CD4-positive, alpha-beta T cell treated with Interleukin-21 for 1 hour (primary cell): ENCODE measurements around the gene HCRTR2.
"Not testable (repeated sequence)": the region's sequence is repeated elsewhere in the genome, so short reads cannot be mapped to it uniquely, and the experiment has no call there.

Experiments used
- DNase-seq: peaks from one replicate; pipeline ENCODE4 v3.0.0-alpha.2; 2020

HCRTR2 gene

DNA sequence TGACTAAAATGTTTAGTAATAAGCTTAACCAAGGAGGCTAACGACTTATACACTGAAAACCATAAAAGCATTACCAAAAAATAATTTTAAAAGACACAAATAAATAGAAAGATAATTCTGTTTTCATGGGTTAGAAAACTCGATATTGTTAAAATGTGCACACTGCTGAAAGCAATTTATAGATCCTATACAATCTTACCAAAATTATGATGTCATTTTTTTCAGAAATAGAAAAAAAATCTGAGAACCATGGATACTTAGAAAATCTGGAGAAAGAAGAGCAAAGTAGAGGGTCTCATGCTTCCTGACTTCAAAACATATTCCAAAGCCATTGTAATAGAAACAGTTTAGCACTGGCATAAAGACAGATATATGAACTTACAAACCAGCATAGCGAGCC is 46.6 kb downstream of the HCRTR2 start:
- DNase-seq = no peak

DNA sequence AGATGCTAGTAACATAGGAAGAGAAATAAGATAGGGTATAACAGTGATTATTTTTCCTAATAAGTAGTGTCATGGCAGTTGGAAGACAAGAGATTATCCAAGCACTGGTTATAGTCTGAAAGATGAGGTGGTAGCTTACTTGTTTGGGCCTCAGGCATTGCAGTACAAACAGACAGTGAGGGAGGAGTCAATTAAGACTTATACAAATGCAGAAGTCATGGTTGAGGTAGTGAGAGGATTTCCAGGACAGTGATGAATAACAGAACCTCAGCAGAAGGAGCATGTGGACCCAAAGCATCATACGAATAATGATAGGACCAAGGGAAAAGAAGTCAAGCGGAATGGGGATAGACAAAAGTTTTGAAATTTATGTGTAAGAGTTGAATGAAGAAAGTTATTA is 53.5 kb downstream of the HCRTR2 start:
- DNase-seq = no peak

DNA sequence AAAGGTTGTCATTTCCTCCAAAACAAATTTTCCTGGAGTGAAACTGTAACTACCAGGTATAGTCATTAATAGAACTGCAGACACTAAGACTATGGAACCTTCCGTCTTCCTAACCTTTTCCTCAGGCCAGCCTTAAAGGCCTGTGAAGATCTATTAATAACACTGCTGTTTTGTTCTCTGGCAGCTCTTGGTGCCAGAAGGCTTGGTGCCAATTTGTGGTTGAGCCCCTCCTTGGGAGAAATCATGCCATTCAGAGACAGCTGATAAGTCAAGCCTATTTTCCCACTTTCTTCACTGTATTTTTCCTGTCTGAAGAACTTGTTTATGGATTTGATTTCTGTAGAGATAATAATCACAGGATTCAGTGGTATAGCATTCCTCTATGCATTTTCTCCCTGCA is 64.8 kb downstream of the HCRTR2 start:
- no peak for DNase-seq

DNA sequence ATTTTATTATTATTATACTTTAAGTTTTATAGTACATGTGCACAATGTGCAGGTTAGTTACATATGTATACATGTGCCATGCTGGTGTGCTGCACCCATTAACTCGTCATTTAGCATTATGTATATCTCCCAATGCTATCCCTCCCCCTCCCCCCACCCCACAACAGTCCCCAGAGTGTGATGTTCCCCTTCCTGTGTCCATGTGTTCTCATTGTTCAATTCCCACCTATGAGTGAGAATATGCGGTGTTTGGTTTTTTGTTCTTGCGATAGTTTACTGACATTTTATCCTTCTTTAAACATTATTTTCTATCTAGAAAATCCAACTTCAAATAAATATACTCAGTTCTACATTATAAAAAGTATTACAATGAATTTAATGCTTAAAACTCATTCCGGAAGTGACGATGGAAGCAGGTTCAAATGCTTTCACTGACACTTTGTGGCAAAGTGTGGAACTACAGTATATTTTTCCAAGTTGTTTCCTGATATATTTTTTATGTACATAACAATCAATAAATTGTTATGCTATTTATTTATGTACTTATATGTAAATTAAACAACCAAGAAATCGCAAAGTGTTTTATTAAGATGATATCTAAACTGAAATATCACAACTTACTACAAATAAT is 66.8 kb downstream of the HCRTR2 start:
- not testable (repeated sequence) for DNase-seq

DNA sequence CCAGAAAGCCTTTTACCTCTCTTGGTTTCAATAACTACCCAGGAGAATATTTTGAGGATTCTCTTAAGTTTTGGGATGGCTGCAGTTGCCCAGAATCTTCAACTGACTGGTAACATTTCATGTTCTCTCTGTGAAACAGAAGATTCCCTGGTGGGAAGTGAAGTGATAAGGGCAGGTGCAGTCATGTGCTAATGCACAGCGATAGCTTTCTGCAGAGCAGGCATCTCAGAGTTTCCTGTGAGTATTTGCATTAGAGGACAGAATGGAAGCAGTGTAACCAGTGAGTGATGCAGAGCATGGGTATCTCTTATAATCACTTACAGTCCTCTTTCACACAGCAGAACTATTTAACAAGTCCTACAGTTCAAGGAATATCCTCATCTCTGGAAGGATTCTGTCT is 76.1 kb downstream of the HCRTR2 start:
- no peak for DNase-seq

DNA sequence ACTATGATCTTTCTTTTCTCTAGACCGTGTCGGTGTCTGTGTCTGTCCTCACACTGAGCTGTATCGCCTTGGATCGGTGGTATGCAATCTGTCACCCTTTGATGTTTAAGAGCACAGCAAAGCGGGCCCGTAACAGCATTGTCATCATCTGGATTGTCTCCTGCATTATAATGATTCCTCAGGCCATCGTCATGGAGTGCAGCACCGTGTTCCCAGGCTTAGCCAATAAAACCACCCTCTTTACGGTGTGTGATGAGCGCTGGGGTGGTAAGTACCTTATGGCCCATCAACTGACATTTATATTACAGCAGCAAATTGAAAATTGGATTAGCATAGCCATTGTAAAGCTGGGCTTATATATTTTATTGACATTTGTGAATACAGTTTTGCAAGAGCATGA is 80.8 kb downstream of the HCRTR2 start:
- no peak for DNase-seq

DNA sequence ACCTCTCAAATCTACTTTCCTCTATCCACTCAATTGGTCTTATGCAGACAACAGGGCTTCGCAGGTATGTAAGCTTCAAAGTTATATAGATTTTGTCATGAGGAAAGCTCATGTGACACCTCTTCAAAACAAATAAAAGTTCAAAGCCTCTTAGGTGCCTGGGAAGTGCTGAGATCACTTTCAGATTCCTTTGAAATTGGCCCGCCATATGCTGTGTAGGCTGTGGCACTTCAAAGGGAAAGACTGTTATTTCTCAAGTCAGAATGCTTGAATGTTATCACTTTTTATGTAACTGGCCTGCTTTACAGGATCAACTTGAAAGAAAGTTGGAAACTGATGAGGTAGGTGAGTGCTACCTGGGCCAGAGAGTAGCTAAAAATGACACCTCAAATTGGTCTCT is 85.9 kb downstream of the HCRTR2 start:
- DNase-seq = no peak

DNA sequence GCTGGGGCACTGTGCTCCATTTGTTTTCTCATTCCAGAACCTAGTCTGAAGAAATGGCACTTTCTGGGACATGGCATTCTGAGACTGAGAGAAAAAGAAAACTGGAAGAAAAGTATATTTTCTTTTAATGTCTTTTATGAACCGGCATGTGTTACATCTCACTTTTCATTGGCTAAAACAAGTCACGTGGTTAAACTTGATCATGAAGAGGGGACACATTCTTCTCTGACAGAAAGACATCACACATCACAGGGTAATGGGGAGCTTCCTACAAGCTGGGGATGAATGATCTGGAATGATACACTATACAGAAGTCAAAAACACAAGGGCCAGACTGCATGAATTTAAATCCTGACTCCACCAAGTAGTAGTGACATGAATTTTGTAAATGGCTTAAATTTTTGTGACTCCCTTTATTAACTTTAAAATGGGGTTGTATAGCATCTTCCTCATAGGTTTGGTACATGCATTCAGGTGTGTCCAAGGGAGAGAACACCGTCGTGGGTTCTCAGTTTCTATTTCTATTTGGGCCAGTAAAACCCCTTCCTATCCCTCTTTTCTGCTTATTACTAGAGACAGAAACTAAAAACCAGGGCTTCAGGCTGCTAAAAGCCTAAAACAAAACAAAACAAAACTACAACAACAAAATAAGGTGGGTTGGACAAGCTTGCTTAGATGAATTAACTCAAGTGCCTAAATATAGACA is 91.2 kb downstream of the HCRTR2 start:
- DNase-seq = no peak

DNA sequence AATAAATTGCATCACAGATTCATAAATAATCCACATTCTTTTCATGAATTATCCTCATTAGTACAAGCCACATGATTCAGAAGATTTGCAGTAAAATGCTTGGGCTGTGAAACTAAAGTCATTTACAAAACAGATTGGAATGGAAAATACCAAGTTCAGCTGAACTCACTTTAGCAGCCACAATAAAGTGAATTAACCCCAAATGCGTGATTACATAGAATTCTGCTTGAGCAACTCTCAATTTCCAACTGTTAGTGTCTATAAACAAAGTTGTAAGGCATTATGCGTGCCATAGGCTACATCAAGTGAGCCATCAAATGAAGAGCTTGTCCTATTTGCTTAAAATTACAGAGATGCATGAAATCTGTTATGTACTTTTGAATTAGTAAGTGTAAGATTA is 92.6 kb downstream of the HCRTR2 start:
- no peak for DNase-seq

DNA sequence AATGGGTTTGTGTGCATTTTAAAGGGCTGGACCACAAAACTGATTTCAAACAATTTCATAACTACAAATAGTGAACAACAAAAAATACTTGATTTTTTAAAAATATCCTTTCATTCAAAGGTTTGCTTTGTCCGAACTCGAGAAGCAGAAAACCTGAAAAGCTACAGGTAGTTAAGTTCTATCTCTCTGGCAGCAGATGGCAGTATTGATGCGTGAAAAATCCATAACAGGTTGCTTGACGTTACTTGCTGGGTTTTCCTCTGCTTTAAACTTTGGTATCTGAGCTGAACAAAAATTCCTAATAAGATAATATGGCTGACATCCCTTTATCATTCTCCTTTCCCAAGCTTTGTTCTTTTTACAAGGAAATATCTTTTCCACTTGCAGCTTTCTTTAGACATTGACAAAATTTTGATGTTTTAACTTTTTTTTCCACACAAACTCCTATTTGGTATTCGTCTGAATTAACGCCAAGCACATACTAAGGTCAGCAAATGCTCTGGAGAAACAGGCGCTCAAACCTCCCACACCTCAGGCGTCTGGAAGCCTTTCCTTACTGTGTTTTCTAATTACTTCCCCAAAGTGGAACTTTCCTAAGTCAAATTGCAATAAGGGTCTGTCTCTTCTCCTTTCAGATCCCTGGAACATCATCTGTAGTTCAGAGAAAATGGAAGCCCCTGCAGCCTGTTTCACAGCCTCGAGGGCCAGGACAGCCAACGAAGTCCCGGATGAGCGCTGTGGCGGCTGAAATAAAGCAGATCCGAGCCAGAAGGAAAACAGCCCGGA is 102.6 kb downstream of the HCRTR2 start:
- DNase-seq = no peak

DNA sequence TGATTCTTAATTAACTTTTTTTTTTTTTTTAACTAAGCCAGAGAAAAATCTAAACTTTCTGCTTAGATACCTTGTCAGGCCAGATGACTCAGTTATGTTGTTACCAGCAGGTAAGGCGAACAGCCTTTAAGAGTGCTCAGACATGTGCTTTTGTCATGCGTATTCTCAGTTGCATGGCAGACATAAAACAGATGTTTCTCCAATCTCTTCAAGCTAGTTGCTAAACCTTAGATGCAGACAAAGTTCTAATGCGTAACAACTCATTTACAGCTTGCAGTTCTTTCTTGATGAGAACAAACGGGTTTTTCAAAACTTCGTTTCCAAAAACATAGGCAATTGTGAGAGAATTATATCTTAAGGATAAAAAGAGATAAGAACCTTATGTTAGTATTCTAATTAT is 103.3 kb downstream of the HCRTR2 start:
- no peak for DNase-seq

DNA sequence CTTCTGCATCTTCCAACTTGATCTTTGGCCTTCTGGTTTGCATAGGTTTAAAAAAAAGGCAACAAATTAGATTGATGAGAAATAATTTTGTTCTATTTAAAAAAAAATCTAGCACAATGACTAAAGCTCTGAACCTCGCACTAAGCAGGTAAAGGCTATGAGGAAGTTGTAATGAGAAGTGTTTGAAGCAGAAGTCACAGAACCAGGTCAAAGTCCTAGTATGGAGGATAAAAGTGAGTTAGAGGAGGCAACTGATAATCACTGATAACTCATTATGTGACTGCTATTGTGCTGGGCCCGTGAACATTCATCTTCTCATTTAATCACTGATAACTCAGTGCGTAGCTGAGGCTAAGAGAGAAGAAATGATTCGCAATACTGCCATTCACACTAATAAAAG is 106.9 kb downstream of the HCRTR2 start:
- DNase-seq = no peak

DNA sequence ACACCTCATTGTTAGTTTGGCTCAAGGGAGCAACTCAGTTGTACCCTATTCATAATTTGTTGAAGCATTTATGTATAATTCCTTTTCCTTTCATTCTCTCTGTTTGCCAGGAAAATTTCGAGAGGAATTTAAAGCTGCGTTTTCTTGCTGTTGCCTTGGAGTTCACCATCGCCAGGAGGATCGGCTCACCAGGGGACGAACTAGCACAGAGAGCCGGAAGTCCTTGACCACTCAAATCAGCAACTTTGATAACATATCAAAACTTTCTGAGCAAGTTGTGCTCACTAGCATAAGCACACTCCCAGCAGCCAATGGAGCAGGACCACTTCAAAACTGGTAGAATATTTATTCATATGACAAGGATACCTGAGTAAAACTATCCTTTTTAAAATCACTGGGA is 107.8 kb downstream of the HCRTR2 start:
- DNase-seq = no peak

DNA sequence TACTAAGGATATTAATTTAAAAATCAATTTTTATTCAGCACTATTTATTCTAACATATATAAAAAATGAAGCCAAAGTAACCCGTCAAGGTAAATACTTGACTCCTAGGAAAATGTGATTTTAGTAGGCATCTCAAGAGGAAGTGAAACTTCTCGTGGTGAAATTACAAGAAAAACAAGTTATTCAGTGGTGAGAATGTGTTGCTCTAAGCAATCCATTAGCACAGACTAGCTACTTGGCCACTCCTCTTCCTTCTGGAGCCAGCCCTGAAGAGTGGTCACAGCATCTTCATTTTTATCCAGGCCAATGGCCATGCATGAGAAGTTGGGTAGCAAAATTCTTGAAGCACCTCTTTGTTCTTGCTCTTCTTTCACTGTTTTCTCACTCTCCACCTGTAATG is 112.5 kb downstream of the HCRTR2 start:
- no peak for DNase-seq

DNA sequence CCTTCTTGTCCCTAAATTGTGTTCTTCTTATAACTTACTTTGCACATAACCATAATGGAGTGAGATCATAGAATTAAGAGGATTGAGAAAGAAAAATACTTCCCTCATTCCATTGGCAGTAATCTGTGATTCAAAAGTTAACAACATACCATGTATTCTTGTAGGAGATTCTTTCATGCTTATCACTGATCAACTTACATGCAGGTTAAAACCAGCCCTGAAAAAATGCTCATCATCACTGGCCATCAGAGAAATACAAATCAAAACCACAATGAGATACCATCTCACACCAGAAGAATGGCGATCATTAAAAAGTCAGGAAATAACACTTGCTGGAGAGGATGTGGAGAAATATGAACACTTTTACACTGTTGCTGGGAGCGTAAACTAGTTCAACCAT is 116.4 kb downstream of the HCRTR2 start:
- no peak for DNase-seq

DNA sequence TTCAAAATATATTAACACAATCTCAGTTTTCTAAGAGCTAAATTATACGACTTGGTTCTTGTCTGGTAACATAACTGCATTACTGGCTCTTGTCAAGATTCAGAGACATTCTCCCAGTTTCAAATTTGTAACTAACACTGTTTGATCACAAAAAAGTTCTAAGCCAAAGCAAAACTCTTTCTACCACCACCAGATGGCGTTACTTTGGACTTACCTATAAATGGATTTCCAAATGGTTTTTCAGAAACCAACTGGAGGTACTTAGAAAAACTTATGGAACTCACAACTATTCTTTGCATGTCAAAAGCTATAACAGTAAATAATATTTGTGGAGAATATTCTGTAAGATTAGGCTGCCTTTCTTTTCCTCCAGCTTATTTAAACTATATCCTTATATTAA is 118.8 kb downstream of the HCRTR2 start:
- DNase-seq = no peak

DNA sequence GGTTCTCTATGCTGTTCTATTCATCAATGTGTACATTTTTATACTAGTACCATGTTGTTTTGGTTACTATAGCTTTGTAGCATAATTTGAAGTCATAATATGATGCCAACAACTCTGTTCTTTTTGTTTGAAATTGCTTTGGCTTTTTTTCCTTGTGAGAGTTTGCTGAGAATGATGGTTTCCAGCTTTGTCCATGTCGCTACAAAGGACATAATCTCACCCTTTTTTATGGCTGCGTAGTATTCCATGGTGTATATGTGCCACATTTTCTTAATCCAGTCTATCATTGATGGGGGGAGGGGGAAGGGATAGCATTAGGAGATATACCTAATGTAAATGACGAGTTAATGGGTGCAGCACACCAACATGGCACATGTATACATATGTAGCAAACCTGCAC is 122.9 kb downstream of the HCRTR2 start:
- not testable (repeated sequence) for DNase-seq

DNA sequence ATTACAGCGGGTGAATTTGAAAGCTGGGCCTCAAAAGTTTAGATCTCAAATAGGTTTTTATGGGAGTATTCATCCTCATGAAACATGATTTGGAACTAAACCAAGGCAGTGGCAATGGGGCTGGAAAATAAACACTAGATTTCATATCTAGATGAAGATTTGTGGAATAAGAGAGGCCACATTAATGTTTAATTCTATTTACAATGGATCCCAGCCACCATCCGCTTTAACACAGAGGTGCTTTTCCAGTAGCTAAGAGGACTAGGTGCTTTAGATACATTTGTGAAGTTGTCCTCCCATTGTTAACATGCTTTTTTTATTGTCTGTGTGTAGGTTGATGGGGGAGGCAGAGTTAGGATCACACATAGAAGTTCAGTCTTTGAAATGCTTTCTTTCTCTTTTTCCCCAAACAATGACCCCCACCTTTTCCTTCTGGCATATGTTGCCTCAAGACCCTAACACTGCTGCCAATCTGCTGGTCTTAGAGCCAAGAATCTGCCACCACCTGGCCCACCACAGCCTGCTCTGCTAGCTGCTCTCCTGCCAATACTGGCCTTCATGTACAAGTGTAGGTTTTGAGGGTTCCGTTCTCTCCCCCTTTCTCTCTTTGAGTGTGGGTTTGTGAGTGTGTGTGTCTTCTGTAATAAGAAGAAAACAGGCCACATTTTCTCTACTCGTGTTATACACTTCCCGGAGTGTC is 125.1 kb downstream of the HCRTR2 start:
- no peak for DNase-seq

DNA sequence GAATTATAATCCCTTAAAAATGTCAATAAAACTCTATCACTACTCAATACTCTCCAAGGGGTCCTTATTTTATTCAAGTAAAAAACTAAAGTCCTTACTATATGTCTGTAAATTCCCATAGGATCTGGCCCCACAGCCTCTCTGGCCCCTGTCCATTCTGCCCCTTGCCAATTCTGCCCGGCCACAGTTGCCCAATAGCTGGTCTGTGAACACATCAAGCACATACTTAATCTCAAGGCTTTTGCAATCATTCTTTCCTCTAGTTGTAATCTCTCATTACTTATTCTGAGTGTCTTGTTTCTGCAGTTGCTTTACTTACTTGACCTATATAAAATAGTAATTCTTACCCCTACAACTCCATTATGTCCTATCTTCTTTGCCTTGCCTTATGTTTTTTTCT is 130.4 kb downstream of the HCRTR2 start:
- no peak for DNase-seq

DNA sequence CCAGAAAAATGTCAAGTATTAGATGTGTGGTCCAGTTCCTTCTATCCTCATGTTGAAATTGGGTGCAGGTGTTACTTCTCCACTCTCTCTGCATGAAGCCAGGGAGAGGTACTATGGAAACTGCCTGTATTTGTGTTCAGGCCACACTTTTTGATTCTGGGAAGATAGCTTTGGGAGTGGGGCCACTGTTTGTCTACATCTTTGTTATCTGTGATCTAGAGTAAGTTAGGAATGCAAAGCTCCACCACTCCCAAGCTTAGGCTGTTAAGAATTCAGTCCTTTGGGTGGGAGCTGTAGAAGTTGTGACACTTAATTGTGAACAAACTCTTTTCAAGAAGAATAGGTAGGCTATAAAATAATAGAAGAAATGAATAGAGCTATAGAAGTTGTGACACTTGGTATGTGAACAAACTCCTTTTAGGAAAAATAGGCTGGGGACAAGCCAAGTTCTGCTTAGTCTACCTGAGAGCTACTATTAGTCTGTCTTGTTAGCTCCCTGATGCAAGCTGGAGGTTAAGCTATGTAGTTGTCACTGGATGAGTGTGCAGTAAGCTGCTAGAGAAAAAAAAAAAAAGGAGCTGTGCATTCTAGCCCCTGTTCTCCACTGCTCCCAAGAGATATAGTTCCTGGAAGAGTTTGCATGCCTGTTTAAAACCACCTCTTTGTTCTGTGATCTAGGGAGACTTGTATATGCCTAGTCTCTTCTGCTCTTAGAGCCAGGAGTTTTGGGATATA is 145.8 kb downstream of the HCRTR2 start:
- DNase-seq = no peak

DNA sequence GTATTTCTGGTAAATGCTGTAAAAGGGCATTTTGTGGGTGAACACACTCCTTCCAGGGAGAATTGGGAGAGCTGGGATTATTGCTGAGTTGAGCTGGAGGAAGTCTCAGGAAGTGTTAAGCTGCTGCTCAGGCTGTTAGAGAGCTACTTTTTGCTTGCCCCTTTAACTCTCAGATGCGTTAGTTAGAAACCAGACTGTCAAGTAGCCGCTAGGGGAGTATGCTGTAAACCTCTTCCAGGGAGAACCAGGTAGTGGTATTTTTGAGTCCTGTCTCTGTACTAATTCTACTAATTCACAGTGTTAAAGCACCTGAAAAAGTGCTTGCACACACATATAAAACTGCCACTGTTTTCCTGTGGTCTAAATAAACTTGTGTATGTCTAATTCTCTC is 146.4 kb downstream of the HCRTR2 start:
- DNase-seq = no peak

DNA sequence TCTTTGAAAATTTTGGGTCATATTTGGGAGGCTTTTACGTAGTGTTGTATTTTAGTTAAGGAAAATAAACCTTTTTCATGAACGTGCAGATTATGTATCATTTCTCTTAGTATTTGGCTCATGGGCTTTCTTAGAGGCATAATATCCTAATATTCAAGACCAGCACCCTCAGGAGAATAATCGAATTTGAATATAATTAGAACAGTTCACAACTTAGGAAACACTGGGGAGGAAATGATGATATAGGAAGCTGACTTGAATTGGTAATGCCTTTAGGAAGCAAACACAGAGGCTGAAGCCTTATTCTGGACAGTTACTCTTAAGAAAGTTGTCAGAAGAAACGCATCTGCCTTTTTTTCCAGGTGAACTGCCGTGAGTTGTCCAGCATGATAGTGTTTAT is 152.9 kb downstream of the HCRTR2 start, which contains the start of gene GFRAL:
TSS of gene GFRAL (plus strand) at position 301 of the 400 bp plus-strand sequence. CDS start at position 387, 86 bp downstream.
- DNase-seq = no peak
